H9 (cell line): ENCODE data around the gene HCN1. TPM values are rescaled to one million over a fixed set of nuclear protein-coding genes. Genes with fewer than 3 reads are reported as not detected.

Source experiments
- DNase-seq: peaks from one replicate; pipeline ENCODE4 v3.0.0-alpha.2; 2017
- H2AFZ ChIP-seq: one replicate; pipeline ENCODE4 v1.6.1; 2013; ENCODE audit warnings: mild to moderate bottlenecking, low read length, control low read depth, moderate library complexity
- H2AK5ac ChIP-seq: 2 replicates; pipeline ENCODE4 v1.6.1; 2013; ENCODE audit warnings: low read length, control low read depth, mixed read lengths; ENCODE audit not compliant: insufficient read length
- H2BK120ac ChIP-seq: one replicate; pipeline ENCODE4 v1.6.1; 2013; ENCODE audit warnings: low read depth, mild to moderate bottlenecking, low read length, control low read depth, inconsistent platforms; ENCODE audit not compliant: poor library complexity, severe bottlenecking
- H2BK12ac ChIP-seq: 2 replicates; pipeline ENCODE4 v1.6.1; 2013; ENCODE audit warnings: low read length, control low read depth, mixed read lengths, low read depth; ENCODE audit not compliant: insufficient read length
- H2BK15ac ChIP-seq: 2 replicates; pipeline ENCODE4 v1.6.1; 2013; ENCODE audit warnings: low read depth, low read length, control low read depth
- H2BK20ac ChIP-seq: one replicate; pipeline ENCODE4 v1.6.1; 2013; ENCODE audit warnings: low read depth, mild to moderate bottlenecking, low read length, control low read depth, inconsistent platforms; ENCODE audit not compliant: poor library complexity, severe bottlenecking
- H2BK5ac ChIP-seq: 2 replicates; pipeline ENCODE4 v1.6.1; 2013; ENCODE audit warnings: low read length, control low read depth, mixed read lengths; ENCODE audit not compliant: insufficient read length
- H3K14ac ChIP-seq: 2 replicates; pipeline ENCODE4 v1.6.1; 2013; ENCODE audit warnings: low read length, control low read depth; ENCODE audit not compliant: insufficient read depth
- H3K18ac ChIP-seq: 2 replicates; pipeline ENCODE4 v1.6.1; 2013; ENCODE audit warnings: low read depth, mild to moderate bottlenecking, mixed read lengths, low read length, control low read depth; ENCODE audit not compliant: insufficient read length
- H3K23ac ChIP-seq: 2 replicates; pipeline ENCODE4 v1.6.1; 2013; ENCODE audit warnings: low read length, control low read depth, mixed read lengths, low read depth; ENCODE audit not compliant: insufficient read length
- H3K23me2 ChIP-seq: 2 replicates; pipeline ENCODE4 v1.6.1; 2013; ENCODE audit warnings: low read depth, mild to moderate bottlenecking, mixed read lengths, low read length, control low read depth; ENCODE audit not compliant: insufficient read length, poor library complexity, severe bottlenecking
- H3K27ac ChIP-seq: 2 replicates; pipeline ENCODE4 v1.5.1; 2013; ENCODE audit warnings: low read length, control low read depth, mixed read lengths, low read depth; ENCODE audit not compliant: insufficient read length
- H3K27me3 ChIP-seq: 2 replicates; pipeline ENCODE4 v1.6.1; 2013; ENCODE audit warnings: low read length, control low read depth, inconsistent platforms; ENCODE audit not compliant: insufficient read depth
- H3K4ac ChIP-seq: 2 replicates; pipeline ENCODE4 v1.6.1; 2013; ENCODE audit warnings: low read depth, mild to moderate bottlenecking, control low read depth, inconsistent platforms, low read length, moderate library complexity
- H3K4me1 ChIP-seq: 2 replicates; pipeline ENCODE4 v1.6.1; 2013; ENCODE audit warnings: low read length, control low read depth, inconsistent platforms; ENCODE audit not compliant: insufficient read depth
- H3K4me2 ChIP-seq: 2 replicates; pipeline ENCODE4 v1.6.1; 2013; ENCODE audit warnings: low read length, control low read depth, mixed read lengths; ENCODE audit not compliant: insufficient read length, insufficient read depth
- H3K56ac ChIP-seq: 2 replicates; pipeline ENCODE4 v1.6.1; 2013; ENCODE audit warnings: low read depth, mild to moderate bottlenecking, mixed read lengths, low read length, control low read depth; ENCODE audit not compliant: insufficient read length
- H3K79me1 ChIP-seq: 2 replicates; pipeline ENCODE4 v1.6.1; 2013; ENCODE audit warnings: low read depth, mild to moderate bottlenecking, moderate library complexity, low read length, control low read depth, inconsistent platforms; ENCODE audit not compliant: insufficient read depth, poor library complexity, severe bottlenecking
- H3K79me2 ChIP-seq: 2 replicates; pipeline ENCODE4 v1.6.1; 2013; ENCODE audit warnings: low read length, control low read depth, inconsistent platforms; ENCODE audit not compliant: insufficient read depth
- H3K9ac ChIP-seq: 2 replicates; pipeline ENCODE4 v1.6.1; 2013; ENCODE audit warnings: low read length, control low read depth, mixed read lengths; ENCODE audit not compliant: insufficient read length; ENCODE audit errors: extremely low read depth
- H3K9me3 ChIP-seq: one replicate; pipeline ENCODE4 v1.6.1; 2013; ENCODE audit warnings: low read depth, low read length, inconsistent platforms; ENCODE audit not compliant: control insufficient read depth
- H3T11ph ChIP-seq: one replicate; pipeline ENCODE4 v1.6.1; 2013; ENCODE audit warnings: mild to moderate bottlenecking, low read length, control low read depth, inconsistent platforms
- H4K20me1 ChIP-seq: one replicate; pipeline ENCODE4 v1.6.1; 2013; ENCODE audit not compliant: control insufficient read depth, insufficient read length, insufficient read depth
- H4K5ac ChIP-seq: 2 replicates; pipeline ENCODE4 v1.6.1; 2013; ENCODE audit warnings: low read depth, mild to moderate bottlenecking, mixed read lengths, low read length, control low read depth; ENCODE audit not compliant: insufficient read length
- H4K8ac ChIP-seq: replicated peaks from 2 replicates; pipeline ENCODE4 v1.6.1; 2013; ENCODE audit warnings: low read length, control low read depth, mixed read lengths, low read depth; ENCODE audit not compliant: insufficient read length
- H4K91ac ChIP-seq: 2 replicates; pipeline ENCODE4 v1.6.1; 2013; ENCODE audit warnings: low read depth, mild to moderate bottlenecking, moderate library complexity, mixed read lengths, low read length, control low read depth; ENCODE audit not compliant: insufficient read length
- H3K27ac Mint-ChIP-seq, 3 experiments: 2 replicates in 2 of 3; 3 replicates in 1 of 3; pipeline ENCODE4 v1.8.0; 2020 to 2021; ENCODE audit warnings: mixed read lengths in 3 of 3, mild to moderate bottlenecking in 1 of 3, moderate library complexity in 1 of 3
- H3K27me3 Mint-ChIP-seq: 2 replicates; pipeline ENCODE4 v1.8.0; 2021; ENCODE audit warnings: low read depth, mild to moderate bottlenecking, moderate library complexity, mixed read lengths
- H3K36me3 Mint-ChIP-seq, 3 experiments: 2 replicates in 2 of 3; 3 replicates in 1 of 3; pipeline ENCODE4 v1.8.0; 2020 to 2021; ENCODE audit warnings: low read depth in 3 of 3, mixed read lengths in 3 of 3; ENCODE audit not compliant: insufficient read depth in 1 of 3
- H3K4me1 Mint-ChIP-seq, 2 experiments: 2 replicates each; pipeline ENCODE4 v1.8.0; 2020; ENCODE audit warnings: mixed read lengths in 2 of 2
- H3K4me3 Mint-ChIP-seq, 2 experiments: 2 replicates in 1 of 2; 3 replicates in 1 of 2; pipeline ENCODE4 v1.8.0; 2020 to 2021; ENCODE audit warnings: mild to moderate bottlenecking in 2 of 2, mixed read lengths in 2 of 2, moderate library complexity in 1 of 2
- H3K9me3 Mint-ChIP-seq, 2 experiments: 2 replicates in 1 of 2; 3 replicates in 1 of 2; pipeline ENCODE4 v1.8.0; 2020; ENCODE audit warnings: mild to moderate bottlenecking in 2 of 2, mixed read lengths in 2 of 2, moderate library complexity in 1 of 2
- WGBS: extraction: QIAGEN DNeasy Blood & Tissue Kit; methylation state at CpG from one replicate; pipeline ENCODE4 v1.1.7; 2013; ENCODE audit warnings: missing lambda C conversion rate, low lambda C conversion rate, mixed read lengths; ENCODE audit not compliant: insufficient read length; ENCODE audit errors: extremely low coverage; 5-methylcytosine and 5-hydroxymethylcytosine counted together
- total RNA-seq: library from RNA; stranded (reverse); gene quantifications from 2 replicates; pipeline ENCODE4 v1.2.1, GENCODE V29; 2021
- TF ChIP-seq, protein P1 (sequence below): fragments of 200-600 bp; sonication (generic); conservative IDR thresholded peaks from 3 replicates; pipeline ENCODE4 v1.8.0; 2021; ENCODE audit warnings: antibody characterized with exemption, mild to moderate bottlenecking

Gene HCN1
- total RNA-seq, 1 experiment from 2014 or later: 4.6 TPM

DNA sequence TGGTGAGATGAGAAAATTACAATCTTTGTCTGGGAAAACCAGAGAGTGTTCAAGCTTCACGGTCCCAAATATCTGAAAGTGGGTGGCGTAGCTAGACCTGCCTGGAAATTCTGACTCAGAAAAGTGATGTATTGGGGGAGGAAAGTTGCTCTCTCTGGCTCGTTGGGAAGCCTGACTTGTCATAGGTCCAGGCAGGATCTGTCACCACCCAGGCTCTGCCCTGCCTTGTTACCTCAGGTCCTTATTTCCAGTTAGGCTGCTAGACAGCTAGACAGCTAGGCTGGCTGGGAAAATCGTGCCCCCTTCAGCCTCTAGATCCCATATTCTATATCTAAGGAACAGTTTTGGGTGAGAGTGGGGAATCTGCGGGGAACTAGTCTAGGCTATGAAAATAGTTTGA is 41.0 kb upstream of the HCN1 start:
- Mint-ChIP-seq H3K27ac (no peak overlapping the region; a peak in 1 of 7 replicates), H3K9me3 (no peaks in the 10 kb centered on the region; a peak in 1 of 5 replicates), H3K27me3 (no peaks in the 10 kb centered on the region), H3K4me1 (peaks cover 0 to 7% of the 10 kb centered on the region in 2 experiments; a peak in 2 of 4 replicates), H3K4me3 (no peak overlapping the region), H3K36me3 (no peaks in the 10 kb centered on the region)
- H2AFZ ChIP-seq: no peak overlapping the region
- no peak overlapping the region for H4K91ac ChIP-seq
- no CpG with 5 or more reads among the region's 5 CpGs for WGBS
- DNase-seq: no peak
- H3K23ac ChIP-seq: no peak overlapping the region
- H2AK5ac ChIP-seq: no peak overlapping the region
- H2BK12ac ChIP-seq: no peak overlapping the region
- H4K20me1 ChIP-seq: no peaks in the 10 kb centered on the region
- no peaks in the 10 kb centered on the region for H3K9me3 ChIP-seq
- no peak overlapping the region for H4K8ac ChIP-seq
- no peaks in the 10 kb centered on the region for H3K79me1 ChIP-seq
- no peak overlapping the region for H3T11ph ChIP-seq
- no peak overlapping the region for H2BK120ac ChIP-seq
- H3K27ac ChIP-seq: no peak overlapping the region
- H2BK20ac ChIP-seq: no peak overlapping the region
- no peak overlapping the region for H2BK5ac ChIP-seq
- H3K4ac ChIP-seq: no peak overlapping the region
- H3K18ac ChIP-seq: no peak overlapping the region
- H2BK15ac ChIP-seq: no peak overlapping the region
- TF ChIP-seq, protein P1, sequence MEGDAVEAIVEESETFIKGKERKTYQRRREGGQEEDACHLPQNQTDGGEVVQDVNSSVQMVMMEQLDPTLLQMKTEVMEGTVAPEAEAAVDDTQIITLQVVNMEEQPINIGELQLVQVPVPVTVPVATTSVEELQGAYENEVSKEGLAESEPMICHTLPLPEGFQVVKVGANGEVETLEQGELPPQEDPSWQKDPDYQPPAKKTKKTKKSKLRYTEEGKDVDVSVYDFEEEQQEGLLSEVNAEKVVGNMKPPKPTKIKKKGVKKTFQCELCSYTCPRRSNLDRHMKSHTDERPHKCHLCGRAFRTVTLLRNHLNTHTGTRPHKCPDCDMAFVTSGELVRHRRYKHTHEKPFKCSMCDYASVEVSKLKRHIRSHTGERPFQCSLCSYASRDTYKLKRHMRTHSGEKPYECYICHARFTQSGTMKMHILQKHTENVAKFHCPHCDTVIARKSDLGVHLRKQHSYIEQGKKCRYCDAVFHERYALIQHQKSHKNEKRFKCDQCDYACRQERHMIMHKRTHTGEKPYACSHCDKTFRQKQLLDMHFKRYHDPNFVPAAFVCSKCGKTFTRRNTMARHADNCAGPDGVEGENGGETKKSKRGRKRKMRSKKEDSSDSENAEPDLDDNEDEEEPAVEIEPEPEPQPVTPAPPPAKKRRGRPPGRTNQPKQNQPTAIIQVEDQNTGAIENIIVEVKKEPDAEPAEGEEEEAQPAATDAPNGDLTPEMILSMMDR: no peak
- no peak overlapping the region for H3K4me2 ChIP-seq
- H3K79me2 ChIP-seq: no peaks in the 10 kb centered on the region
- H3K4me1 ChIP-seq: no peaks in the 10 kb centered on the region
- H3K14ac ChIP-seq: no peak overlapping the region
- H3K56ac ChIP-seq: no peak overlapping the region
- no peaks in the 10 kb centered on the region for H3K23me2 ChIP-seq
- no peak overlapping the region for H3K9ac ChIP-seq
- H4K5ac ChIP-seq: no peak overlapping the region
- H3K27me3 ChIP-seq: no peaks in the 10 kb centered on the region
